Small intestine (tissue), 7 donors: ENCODE data around the gene RASA3. TPM values are rescaled to one million over a fixed set of nuclear protein-coding genes. Genes with fewer than 3 reads are reported as not detected.

Source experiments
- DNase-seq, 2 donors: peaks; one replicate each; pipeline versions ENCODE4 v3.0.0 to v3.0.0-alpha.2; 2013
- FAIRE-seq: peaks from 2 replicates; lab custom pipeline; 2012; peaks lifted over from hg19 to GRCh38; lab: Jason Lieb, UNC
- H3K27ac ChIP-seq, 3 donors: one replicate each; pipeline ENCODE4 v1.5.1; 2013; ENCODE audit warnings: low read length in 2 of 3, mild to moderate bottlenecking in 2 of 3, control low read depth in 1 of 3, inconsistent platforms in 1 of 3, low read depth in 1 of 3, moderate library complexity in 1 of 3
- H3K27me3 ChIP-seq, 3 donors: one replicate each; pipeline ENCODE4 v1.6.1; 2013; ENCODE audit warnings: low read length in 3 of 3, inconsistent platforms in 1 of 3; ENCODE audit not compliant: control insufficient read depth in 3 of 3, insufficient read depth in 3 of 3
- H3K36me3 ChIP-seq, 3 donors: one replicate each; pipeline ENCODE4 v1.6.1; 2013; ENCODE audit warnings: low read length in 3 of 3, inconsistent platforms in 1 of 3, low read depth in 1 of 3, mild to moderate bottlenecking in 1 of 3, moderate library complexity in 1 of 3; ENCODE audit not compliant: control insufficient read depth in 3 of 3, insufficient read depth in 2 of 3
- H3K4me1 ChIP-seq, 3 donors: one replicate each; pipeline ENCODE4 v1.6.1; 2013; ENCODE audit warnings: low read length in 2 of 3, inconsistent platforms in 1 of 3, low read depth in 1 of 3, mild to moderate bottlenecking in 1 of 3, moderate library complexity in 1 of 3; ENCODE audit not compliant: control insufficient read depth in 3 of 3, insufficient read depth in 2 of 3
- H3K4me3 ChIP-seq, 3 donors: one replicate each; pipeline ENCODE4 v1.5.1; 2013; ENCODE audit warnings: low read length in 3 of 3, control low read depth in 1 of 3, inconsistent platforms in 1 of 3, low read depth in 1 of 3, mild to moderate bottlenecking in 1 of 3, moderate library complexity in 1 of 3
- H3K9me3 ChIP-seq, 2 donors: one replicate each; pipeline ENCODE4 v1.6.1; 2013; ENCODE audit warnings: low read depth in 1 of 2, low read length in 1 of 2; ENCODE audit not compliant: control insufficient read depth in 2 of 2, insufficient read depth in 1 of 2
- WGBS, 3 donors: extraction: QIAGEN DNeasy Blood & Tissue Kit; methylation state at CpG; one replicate each; pipeline ENCODE4 v1.1.7; 2013; 5-methylcytosine and 5-hydroxymethylcytosine counted together
- polyA plus RNA-seq, 4 donors: library from polyadenylated mRNA; stranded (reverse) in 3 of 4; unstranded in 1 of 4; fragments of 200-250 nt in 3 of 4; fragments of 120-200 nt in 1 of 4; gene quantifications; one replicate each; pipeline versions ENCODE4 v1.2.1 to v1.2.3, GENCODE V29; 2013
- donor health status: healthy with polysubstance abuse.
- donor health status: control.
- donor health status: control.
- donor health status: Bipolar disorder and iron deficiency.
- donor health status: healthy.

Gene RASA3
- polyA plus RNA-seq, 4 donors, result 2.0 to 7.2 (median 6.5) TPM

- Histone ChIP-seq H3K27ac (no peak overlapping the region), H3K4me3 (no peak overlapping the region), H3K9me3 (no peaks in the 10 kb centered on the region), H3K36me3 (peaks cover 0 to 25% (median 0%) of the 10 kb centered on the region in 3 donors), H3K27me3 (no peaks in the 10 kb centered on the region), H3K4me1 (no peaks in the 10 kb centered on the region)
- DNase-seq (no peak), FAIRE-seq (no peak)
- WGBS, 3 donors, result 89 to 91% (median 89%) methylated on average over 34 to 36 of the region's 36 CpGs
Measured at GRCh38 chr13:113972451-113973217, 159.8 kb downstream of the RASA3 start.

DNA sequence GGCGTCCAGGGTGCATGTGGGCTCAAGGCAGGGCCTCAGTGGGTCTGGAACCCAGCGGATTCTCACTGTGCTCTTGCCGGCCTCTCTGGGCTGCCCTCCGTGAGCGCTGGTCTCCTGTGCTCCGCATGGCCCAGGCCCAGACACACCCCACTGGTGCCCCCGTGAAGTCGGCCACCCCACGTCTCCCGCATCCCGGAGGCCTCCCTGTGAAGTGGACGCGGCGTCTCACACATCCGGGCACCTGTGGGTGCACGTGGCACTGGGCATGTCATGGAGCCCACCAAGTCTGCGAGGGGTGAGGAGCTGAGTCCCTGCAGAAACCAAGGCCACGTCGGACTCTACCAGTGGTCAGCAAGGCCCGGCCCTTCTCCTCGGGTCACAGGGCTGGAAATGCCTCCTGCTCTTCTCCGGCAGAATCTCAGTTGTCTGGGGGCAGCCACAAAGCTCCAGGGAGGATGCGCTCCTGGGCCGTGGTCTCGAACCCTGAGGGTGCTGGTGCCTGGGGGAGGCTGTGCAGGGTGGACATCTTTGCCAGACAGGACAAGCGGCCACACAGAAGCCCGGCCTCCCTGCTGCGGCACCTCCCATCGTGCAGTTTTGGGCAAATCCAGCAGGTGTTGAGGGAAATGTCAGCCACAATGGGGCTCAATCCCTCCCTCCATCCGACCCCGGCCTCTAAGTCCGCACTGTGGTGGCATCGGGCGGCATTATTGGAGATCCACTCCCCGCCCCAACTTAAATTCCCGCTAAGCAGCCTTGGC lies 160.8 kb downstream of the RASA3 start:
- DNase-seq, result no peak
- peaks cover 0 to 17% (median 0%) of the 10 kb centered on the region in 3 donors for H3K36me3 ChIP-seq
- no peak for FAIRE-seq
- H3K4me3 ChIP-seq, result no peak overlapping the region
- WGBS, 3 donors, result 92 to 95% (median 93%) methylated on average over 34 to 36 of the region's 36 CpGs
- no peak overlapping the region for H3K27ac ChIP-seq
- no peaks in the 10 kb centered on the region for H3K4me1 ChIP-seq
- H3K27me3 ChIP-seq, result no peaks in the 10 kb centered on the region
- no peaks in the 10 kb centered on the region for H3K9me3 ChIP-seq

GRCh38 chr13:113970810-113971470 lies 161.5 kb downstream of the RASA3 start:
- peak overlapping the region in 1 of 3 donors; percentile 61 for H3K27ac ChIP-seq
- 41 to 78% (median 61%) methylated on average over 19 of the region's 19 CpGs for WGBS, 3 donors
- DNase-seq (peak in 1 of 2 donors; percentile 60), FAIRE-seq (no peak)
- no peak overlapping the region for H3K4me3 ChIP-seq
- no peaks in the 10 kb centered on the region for H3K4me1 ChIP-seq
- H3K27me3 ChIP-seq, result no peaks in the 10 kb centered on the region
- no peaks in the 10 kb centered on the region for H3K9me3 ChIP-seq
- H3K36me3 ChIP-seq, result peaks cover 0 to 15% (median 0%) of the 10 kb centered on the region in 3 donors

GRCh38 chr13:113969973-113970611 lies 162.3 kb downstream of the RASA3 start:
- no peaks in the 10 kb centered on the region for H3K9me3 ChIP-seq
- no peak overlapping the region for H3K4me3 ChIP-seq
- no peaks in the 10 kb centered on the region for H3K4me1 ChIP-seq
- no peak for FAIRE-seq
- H3K27me3 ChIP-seq, result no peaks in the 10 kb centered on the region
- H3K27ac ChIP-seq, result peak overlapping the region in 1 of 3 donors; percentile 61
- peak in 1 of 2 donors; percentile 74 for DNase-seq
- peaks cover 0 to 8% (median 0%) of the 10 kb centered on the region in 3 donors for H3K36me3 ChIP-seq
- WGBS, 3 donors, result 31 to 81% (median 43%) methylated on average over 20 of the region's 20 CpGs

DNA sequence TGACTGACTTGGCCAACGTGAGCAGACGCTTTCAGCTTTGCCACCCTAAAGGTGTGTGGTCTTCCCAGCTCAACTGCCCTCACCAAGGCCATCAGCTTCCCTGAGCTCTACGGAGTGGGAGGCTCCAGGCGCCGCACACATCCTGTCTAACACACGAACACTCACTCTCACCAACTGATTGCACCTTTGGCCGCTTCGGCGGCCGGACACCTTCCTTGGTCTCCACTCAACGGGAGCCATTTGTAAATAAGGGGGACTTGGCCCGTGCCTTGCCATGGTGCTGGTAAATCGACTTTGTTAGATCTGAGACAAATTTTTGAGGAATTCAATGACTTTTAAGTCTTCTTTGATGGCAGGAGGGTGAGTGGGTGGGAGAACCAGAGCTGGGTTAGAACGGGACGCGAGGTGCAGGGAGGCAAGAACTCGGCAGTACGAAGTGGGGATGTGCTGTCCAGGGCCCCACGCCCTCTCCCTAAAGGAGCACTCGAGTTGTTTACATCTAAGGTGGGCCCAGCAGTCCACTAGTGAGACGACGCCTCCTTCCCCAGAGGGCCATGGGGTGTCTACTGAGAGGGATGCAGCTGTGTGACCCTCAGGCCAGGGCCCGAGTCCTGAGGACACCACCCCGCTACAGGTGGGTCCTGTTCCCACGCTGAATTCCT lies 163.0 kb downstream of the RASA3 start:
- no peaks in the 10 kb centered on the region for H3K4me1 ChIP-seq
- DNase-seq, result no peak
- peaks cover 0 to 3% (median 0%) of the 10 kb centered on the region in 3 donors for H3K36me3 ChIP-seq
- H3K4me3 ChIP-seq, result no peak overlapping the region
- H3K27ac ChIP-seq, result no peak overlapping the region
- H3K27me3 ChIP-seq, result no peaks in the 10 kb centered on the region
- H3K9me3 ChIP-seq, result no peaks in the 10 kb centered on the region
- 92 to 94% (median 93%) methylated on average over 25 of the region's 25 CpGs for WGBS, 3 donors
- no peak for FAIRE-seq

DNA sequence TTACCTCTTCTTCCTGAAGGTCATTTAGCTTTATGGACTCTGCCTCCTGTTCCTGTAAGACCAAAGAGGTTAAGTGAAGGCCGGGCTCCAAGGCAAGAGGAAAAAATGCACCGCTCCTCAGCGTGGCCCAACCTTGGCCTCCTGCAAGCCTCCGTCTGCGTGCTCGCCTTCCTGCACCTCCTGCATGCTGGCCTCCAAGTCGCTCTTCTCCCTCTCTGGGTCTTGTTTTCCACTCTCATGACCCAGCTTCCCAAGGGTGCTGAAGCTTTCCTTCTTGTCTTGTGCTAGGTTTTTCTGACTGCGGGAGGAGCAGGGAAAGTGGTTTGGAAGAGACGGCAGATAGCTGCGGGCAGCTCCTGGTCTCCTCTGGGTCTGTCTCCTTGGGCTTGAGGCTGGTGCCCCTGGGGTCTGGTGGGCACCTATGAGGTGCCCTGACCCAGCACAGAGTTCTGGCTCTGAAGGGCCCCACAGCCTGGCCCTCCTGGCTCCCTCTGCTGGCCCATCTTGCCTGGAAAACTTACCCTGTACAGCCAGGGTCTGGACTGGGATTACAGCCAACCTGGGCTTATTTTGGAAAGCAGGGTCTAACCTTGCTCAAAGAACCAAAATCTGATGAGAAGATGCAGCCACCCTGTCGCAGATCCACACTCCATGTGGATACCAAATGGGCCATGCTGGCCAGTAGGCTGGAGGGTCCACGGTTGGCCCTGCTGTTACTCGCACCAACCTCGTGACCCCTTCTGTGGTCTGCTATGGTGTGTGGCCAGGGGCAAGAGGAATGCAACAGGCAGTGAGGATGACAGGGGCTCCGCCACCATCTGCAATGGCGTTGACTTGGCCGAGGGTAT lies 163.7 kb downstream of the RASA3 start:
- Histone ChIP-seq H3K9me3 (no peaks in the 10 kb centered on the region), H3K4me3 (no peak overlapping the region), H3K36me3 (peaks cover 0 to 2% (median 0%) of the 10 kb centered on the region in 3 donors), H3K27me3 (no peaks in the 10 kb centered on the region), H3K4me1 (no peaks in the 10 kb centered on the region), H3K27ac (no peak overlapping the region)
- no peak for DNase-seq
- 93 to 95% (median 94%) methylated on average over 17 of the region's 17 CpGs for WGBS, 3 donors
- FAIRE-seq, result no peak

GRCh38 chr13:113967729-113968462 lies 164.5 kb downstream of the RASA3 start:
- Histone ChIP-seq H3K27me3 (no peaks in the 10 kb centered on the region), H3K4me3 (no peak overlapping the region), H3K9me3 (no peaks in the 10 kb centered on the region), H3K27ac (no peak overlapping the region), H3K36me3 (no peaks in the 10 kb centered on the region), H3K4me1 (no peaks in the 10 kb centered on the region)
- no peak for DNase-seq
- WGBS, 3 donors, result 89 to 91% (median 91%) methylated on average over 20 of the region's 20 CpGs
- no peak for FAIRE-seq
